ENCODE data around the gene SLC16A2. TPM values are rescaled to one million over a fixed set of nuclear protein-coding genes. Genes with fewer than 3 reads are reported as not detected.

The SLC16A2 gene
- total RNA-seq, 1 experiment from 2014 or later: 55.2 TPM

- TF ChIP-seq MAX (CRISPR knock-in tag; IDR thresholded peaks at IDR 0.05): no peak
- TF ChIP-seq STAT6 (CRISPR knock-in tag; conservative IDR thresholded peaks at IDR 0.05; ENCODE audit: low read depth): no peak
These were observed 85.9 kb downstream of the SLC16A2 start (continued) for GRCh38 chrX:74507191-74507590.

GRCh38 chrX:74509989-74510388, 88.7 kb downstream of the SLC16A2 start:
- no peak for DNase-seq (ENCODE audit: low spot score)
- no peak overlapping the region for H3K4me3 Mint-ChIP-seq
- H3K36me3 Mint-ChIP-seq: peaks cover 2% of the 10 kb centered on the region; the same call in 1 of the 2 replicates
- ChIA-PET POLR2A (no interaction called here), CTCF (no interaction called here)
- peaks cover 22% of the 10 kb centered on the region for H3K4me1 Mint-ChIP-seq
- no peaks in the 10 kb centered on the region; the same call in 1 of the 2 replicates for H3K27me3 Mint-ChIP-seq (ENCODE audit: low read depth)
- ATAC-seq: no peak
- H3K27ac Mint-ChIP-seq: no peak overlapping the region
- no peak for TF ChIP-seq ZNF219 (CRISPR knock-in tag; IDR thresholded peaks at IDR 0.05; ENCODE audit: borderline replicate concordance)
- H3K9me3 Mint-ChIP-seq: no peaks in the 10 kb centered on the region

- ChIA-PET CTCF (no interaction called here), POLR2A (no interaction called here)
- no peak for DNase-seq (ENCODE audit: low spot score)
- Mint-ChIP-seq H3K4me1 (peaks cover 19% of the 10 kb centered on the region), H3K9me3 (peaks cover 2% of the 10 kb centered on the region; the same call in 1 of the 2 replicates), H3K27me3 (ENCODE audit: low read depth) (no peaks in the 10 kb centered on the region; the same call in 1 of the 2 replicates), H3K36me3 (peaks cover 6% of the 10 kb centered on the region; the same call in 1 of the 2 replicates), H3K27ac (no peak overlapping the region), H3K4me3 (no peak overlapping the region)
- TF ChIP-seq ZNF425 (CRISPR knock-in tag; conservative IDR thresholded peaks at IDR 0.05) (no peak), AFF4 (CRISPR knock-in tag; IDR thresholded peaks at IDR 0.05; ENCODE audit: borderline replicate concordance) (no peak), ZNF512 (CRISPR knock-in tag; IDR thresholded peaks at IDR 0.05; ENCODE audit: borderline replicate concordance) (no peak), CREM (CRISPR knock-in tag; IDR thresholded peaks at IDR 0.05) (no peak), ZBTB43 (CRISPR knock-in tag; IDR thresholded peaks at IDR 0.05) (no peak)
- ATAC-seq: no peak
These were observed 89.1 kb downstream of the SLC16A2 start for GRCh38 chrX:74510401-74510800.
